B cell (primary cell): Measurements from ENCODE around the gene TRIM2.

Experiments used
- CTCF ChIP-seq: fragments of 200-600 bp; IDR thresholded peaks from one replicate; pipeline ENCODE4 v1.8.0; 2022; ENCODE audit warnings: antibody characterized with exemption, mild to moderate bottlenecking
- EZH2 ChIP-seq: IDR thresholded peaks from 2 replicates; pipeline ENCODE4 v1.6.1; 2012; ENCODE audit warnings: borderline replicate concordance, low read depth, mild to moderate bottlenecking, moderate library complexity, low read length; ENCODE audit not compliant: insufficient read depth, poor library complexity, severe bottlenecking

DNA sequence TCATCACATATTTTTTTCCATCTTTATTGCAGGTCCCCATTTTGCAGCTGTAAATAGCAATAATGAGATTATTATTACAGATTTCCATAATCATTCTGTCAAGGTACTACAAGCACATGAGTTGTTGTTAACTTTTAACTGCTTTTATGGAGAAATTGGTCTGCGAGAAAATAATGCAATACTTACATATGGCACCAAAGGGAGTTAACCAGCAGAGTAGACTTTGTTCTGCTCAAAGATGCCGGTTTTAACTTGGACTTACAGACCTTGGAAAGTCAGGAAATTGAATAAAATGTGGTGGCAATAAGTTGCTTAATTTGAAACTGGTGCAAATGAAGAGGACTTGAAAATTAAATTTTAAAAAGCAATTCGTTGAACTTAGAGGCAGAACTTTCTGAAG lies 119.8 kb downstream of the TRIM2 start:
- TF ChIP-seq CTCF (no peak), EZH2 (no peak)
